D341Med (cell line): ENCODE results near the gene SNCA.

Experiments used
- DNase-seq: peaks from one replicate; pipeline ENCODE4 v3.0.0; 2012; ENCODE audit warnings: low spot score

Gene SNCA

DNA sequence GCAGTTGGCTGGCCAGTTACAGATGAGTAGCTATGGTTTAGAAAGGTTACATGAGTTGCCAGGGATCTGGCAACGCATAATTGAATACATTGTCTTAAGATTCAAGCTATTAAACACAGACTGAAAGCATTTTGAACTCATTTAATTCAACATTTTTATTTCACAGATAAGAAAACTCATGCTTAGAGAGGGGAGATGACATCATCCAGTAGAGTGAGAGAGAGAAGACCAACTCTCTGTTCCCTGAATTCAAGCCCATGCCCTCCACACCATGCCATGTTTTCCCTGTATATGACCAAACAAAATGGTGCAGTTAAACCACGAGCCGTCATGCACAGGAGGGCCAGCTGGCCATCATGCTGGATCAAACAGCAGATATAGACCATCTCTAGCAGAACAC is 22.6 kb downstream of the SNCA start:
- no peak for DNase-seq

DNA sequence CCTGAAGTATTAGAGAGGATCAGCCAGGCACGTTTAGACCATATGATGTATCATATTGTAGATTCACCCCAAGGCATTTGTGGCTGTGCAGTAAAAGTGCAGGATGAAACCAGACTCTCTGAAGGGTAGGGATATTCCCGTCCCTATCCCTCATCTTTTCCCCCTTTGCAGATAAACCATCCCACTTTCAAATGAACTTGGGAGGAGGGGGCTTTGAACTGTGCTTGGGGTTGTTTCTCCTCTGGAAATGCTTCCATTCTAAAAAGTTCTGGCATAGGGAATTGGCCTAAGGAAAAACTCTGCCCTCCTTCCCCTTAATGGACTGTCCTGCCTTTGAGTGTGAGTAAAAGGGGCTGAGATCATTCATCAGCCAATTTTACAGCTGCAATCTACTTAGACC is 23.8 kb downstream of the SNCA start:
- DNase-seq, result no peak

DNA sequence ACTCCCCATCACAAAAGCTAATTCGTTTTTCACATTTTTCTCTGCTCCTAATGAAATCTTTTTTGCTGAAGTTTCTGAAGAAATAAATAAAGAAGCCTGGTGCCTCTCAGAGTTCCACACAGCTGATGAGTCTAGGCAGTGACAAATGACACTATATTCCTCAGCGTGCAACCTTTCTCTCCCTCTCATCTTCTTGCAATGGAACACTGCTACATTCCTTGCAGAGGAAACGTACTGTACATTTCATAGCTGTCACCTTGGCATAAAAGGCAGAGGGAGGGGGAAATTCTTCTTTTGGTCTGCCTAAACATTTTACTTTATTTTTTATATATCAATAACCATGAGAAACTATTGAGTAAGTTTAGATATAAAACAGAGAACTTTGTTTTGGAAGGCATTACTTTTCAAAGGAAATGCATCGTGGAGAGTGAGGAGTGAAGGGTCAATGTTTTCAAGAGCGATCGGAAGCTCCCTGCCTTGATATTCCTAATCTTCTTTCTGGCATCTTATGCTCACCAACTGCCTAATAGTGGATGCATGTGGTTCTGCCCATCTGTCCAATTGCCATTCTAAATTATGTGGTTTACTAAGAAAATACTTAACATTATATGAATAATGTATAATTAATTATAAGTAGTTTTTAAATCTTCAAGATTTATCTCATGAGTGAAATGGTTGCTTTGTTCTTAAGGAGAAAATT is 29.4 kb downstream of the SNCA start:
- no peak for DNase-seq

DNA sequence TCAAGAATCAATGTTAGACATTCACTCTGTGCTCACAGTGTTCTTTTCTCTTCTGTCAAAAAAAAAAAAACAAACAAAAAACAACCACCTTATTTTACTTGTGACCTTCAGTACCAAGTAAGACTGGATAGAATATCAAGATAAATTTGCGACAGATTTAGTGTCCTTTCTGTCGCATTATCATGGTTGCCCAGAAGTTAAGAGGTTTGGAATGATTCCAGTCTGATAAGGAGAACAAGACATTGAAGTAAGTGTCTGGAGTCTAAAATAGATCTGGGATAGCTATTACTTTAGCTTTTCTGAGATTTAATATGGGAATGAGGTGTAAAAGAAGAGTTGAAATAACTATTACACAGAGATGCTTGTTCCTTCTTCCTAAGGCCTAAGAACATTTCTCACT is 31.7 kb downstream of the SNCA start:
- DNase-seq, result no peak

DNA sequence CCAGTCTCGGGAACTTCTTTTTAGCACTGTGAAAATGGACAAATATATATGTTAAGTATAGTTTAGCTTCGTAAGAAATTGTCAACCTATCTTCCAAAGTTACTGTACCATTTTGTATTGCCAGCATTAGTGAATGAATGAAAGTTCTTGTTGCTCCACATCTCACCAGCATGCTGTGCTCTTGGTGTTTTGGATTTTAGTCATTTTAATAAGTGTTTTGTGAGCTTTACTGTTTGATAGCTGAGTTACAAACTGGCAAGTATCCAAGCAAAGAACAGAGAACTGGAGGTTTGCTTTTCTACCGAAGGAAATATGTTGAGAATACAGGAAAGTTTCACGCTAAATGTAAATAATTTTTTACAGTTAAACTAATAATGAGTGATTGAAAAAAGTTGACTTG is 33.0 kb downstream of the SNCA start:
- DNase-seq, result no peak

DNA sequence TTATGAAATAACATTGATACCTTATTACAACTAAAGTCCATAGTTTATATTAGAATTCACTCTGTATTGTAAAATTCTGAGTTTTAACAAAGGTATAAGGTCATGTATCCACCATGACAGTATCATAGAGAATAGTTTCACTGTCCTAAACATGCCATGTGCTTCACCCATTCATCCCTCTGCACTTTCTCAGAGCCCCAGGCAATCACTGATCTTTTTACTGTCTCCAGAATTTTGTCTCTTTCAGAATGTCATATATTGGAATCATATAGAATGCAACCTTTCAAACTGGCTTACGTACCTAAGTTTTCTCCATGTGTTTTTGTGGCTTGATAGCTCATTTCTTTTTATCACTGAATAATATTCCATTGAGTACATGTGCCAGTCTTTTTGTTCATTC is 33.9 kb downstream of the SNCA start:
- DNase-seq, result no peak

DNA sequence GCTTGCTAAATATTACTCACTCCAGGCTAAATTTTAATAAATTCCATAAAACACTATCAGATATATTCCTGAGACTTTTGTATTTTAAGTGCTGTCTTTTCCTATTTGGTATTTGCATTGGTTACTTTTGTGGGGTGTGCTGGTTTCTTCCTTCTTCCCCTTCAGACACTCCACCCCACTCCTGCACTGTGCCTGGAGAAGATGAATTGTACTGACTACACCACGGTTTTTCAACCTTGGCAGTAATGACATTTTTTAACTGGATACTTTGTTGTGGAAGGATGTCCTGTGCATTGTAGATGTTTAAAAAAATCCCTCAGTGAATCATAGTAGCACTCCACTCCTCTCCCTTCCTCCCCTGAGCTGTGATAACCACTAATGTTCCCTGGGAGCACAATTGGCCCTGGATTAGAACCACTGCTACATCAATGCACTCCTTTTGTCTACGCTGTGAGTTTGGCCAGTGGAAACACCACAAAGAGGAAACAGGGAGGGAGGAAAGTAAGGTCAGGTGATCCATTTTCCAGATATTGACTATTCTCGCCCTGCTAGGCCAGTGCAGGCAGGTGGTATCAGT is 36.3 kb downstream of the SNCA start:
- no peak for DNase-seq

DNA sequence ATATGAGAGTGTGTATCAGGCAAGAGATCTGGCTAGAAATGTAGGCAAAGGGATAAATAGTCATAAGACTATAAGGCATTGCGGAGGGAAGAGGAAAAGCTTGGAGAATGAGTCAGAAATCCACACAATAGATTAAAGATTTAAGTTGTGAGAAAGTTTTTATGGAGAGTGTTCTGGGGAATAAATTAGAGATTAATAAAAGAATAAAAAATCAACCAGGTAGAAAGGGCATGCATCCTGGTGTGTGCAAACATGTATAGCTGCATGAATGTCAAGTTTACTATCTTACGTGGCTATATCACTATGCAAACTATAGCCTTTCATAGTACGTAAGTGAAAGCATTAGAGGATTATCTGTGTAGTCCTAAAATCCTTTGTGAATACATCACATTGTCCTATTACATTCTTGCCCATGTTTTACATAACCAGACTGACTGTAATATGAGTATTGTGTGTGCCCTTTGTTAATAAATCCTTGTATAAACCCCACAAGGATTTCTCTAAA is 36.9 kb downstream of the SNCA start:
- no peak for DNase-seq

DNA sequence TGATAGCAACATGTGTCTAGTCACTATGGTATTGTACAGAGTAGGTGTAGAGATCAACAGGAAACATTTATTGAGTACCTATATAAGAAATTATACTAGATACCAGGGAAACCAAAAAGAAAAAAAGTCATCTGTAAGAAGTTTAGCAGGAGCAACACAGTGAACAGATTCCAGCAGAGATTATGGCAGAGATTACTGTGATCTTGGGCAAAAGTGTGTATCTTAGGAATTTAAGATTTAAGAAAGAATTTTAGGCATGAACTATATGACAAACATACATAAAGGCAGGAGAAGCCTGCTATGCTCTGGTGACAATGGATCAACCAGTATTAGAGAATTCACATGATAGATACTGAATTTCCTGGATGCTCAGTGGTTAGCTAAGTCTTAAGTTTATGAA is 37.9 kb downstream of the SNCA start:
- DNase-seq, result no peak

DNA sequence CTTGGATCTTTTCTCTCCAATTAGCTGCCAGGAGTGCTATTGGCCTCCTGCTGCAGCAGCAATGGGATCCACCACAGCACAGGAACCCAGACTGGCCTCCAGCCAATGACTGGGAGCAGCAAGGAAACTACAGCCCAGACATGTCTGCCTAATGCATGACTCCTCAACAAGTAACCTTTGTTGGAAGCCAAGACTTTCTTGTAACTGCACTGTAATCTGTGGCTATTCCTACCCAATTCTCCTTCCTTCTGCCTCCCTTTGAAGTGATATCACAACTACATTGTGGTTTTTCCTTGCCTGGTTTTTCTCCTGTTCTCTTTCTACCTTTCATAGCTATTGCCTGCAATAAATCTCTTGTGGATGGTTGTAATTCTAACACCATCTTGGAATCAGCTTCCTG is 39.8 kb downstream of the SNCA start:
- DNase-seq, result no peak

DNA sequence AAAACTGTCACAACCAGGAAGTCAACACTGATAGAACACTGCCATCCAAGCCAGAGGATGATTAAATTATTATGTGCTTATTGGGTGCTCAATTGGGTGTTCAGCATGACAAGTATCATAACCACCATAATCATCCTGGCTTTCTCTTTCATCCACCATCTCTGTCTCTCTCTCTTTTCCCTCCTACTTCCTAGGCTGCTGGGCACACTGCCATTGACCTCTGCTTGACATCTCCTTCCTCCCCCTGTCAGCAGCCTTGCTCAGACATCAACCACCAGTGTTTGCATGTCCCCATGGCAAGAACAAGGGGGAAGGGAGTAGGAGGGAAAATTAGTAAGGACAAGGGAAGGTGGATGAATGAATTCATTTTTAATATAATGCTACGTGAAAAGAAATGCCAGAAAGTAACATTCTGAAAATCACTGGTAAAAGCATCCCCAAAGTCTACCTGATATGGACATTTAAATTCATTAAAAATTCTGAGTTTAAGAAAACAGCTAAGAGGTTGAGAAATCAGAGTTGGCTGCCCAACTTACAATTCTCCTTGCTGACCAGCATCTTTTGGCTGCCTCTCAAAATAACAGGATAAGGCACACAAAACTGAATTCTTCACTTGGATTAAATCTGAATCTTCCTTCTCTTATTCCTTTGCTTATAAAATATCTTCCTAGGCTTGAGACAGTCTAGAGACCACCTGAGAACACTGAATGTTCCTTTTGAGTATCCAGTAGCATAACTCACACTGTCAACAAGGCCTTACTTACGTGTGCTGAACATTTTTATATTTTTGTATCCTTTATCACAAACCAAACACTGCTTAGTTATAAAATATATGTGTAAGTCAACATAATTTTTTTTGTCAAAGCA is 48.5 kb downstream of the SNCA start:
- DNase-seq, result no peak

DNA sequence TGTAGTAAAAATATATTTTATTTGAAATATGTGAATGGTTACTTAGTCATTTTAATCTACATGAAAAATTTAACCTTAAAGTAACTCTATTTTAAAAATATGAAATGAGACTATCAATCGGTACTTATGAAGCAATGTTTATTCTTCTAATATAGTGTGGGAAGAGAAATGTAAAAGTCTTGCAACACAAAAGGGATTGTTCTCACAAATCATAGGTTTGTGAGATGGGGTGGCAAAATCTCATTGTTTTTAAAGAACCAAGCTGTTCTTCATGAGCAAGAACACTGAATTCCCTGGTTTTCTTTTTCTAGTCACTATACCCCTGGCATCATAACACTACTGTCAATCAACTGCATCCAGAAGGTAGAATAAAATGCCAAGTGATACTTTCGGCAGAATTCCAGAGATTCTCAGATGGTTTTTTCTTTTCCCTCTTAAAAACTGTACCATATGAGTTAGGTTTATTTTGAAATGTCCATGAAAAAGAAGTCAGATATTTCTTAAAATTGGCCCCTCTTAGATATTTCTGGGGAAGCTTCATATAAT is 52.2 kb downstream of the SNCA start:
- no peak for DNase-seq

DNA sequence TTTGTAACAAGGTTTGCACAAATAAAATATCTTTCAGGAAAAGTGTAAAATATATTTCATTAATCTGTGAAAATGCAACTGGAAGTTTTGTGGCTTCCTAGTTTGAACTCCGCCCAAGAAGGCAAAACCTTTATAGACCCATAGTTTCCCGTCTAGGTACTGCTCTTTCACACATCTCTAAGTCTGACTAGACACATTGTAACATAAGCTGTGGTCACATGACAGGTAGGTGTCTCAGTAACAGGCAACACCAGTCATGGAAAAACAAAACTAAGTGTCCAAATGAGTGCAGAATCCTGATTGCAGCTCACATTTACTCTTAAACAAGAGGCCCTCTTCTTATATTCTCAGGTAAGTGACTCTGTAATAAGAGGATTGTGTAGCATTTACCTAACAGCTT is 55.6 kb downstream of the SNCA start:
- DNase-seq, result no peak

DNA sequence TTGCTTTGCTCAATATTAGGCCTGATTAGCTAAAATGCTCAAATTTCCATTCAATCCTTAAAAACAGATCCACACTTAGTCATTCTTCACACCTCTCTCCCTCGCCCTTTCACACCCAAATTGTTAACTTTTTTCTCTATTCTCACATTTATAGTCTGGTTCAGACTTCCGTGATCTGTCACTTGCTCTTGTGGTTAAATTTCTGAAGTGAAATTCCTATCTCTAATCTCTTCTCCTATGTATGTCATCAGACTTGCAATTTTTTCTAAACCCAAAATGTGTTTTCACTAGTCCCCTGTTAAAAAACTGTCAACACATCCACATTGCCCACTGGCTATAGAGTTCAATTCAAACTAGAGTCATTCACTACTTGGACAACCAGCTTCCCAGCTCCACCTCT is 63.2 kb downstream of the SNCA start:
- no peak for DNase-seq

DNA sequence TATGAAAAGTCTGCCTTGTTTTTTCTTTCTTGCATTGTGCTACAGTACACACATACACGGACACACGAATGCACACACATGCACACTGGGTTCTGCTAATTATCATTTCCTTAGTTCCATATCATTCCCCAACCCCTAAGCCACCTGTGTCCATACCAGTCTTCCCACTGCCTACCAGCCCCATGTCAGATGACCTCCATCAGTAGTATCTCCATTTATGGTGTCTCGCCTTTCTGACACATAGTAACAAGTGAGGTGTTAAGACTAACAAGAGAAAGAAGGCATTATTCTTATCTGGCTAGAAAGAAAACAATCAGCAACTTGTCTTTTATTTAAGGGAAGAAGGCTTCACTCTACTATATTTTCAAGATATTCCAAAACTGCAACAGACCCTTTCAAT is 67.1 kb downstream of the SNCA start:
- no peak for DNase-seq

DNA sequence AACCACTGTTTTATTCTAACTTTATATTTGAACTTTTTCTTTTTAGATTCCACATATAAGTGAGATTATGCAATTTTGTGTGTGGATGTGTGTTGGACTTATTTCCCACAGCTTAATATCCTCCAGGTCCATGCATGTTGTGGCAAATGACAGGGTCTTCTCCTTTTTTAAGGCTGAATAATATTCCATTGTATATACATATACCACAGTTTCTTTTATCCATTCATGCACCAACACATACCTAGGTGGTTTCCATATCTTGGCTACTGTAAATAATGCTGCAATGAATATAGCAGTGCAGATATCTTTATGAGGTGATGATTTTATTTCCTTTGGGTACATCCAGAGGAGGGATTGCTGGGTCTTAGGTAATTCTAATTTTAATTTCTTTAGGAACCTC is 69.0 kb downstream of the SNCA start:
- DNase-seq, result no peak

DNA sequence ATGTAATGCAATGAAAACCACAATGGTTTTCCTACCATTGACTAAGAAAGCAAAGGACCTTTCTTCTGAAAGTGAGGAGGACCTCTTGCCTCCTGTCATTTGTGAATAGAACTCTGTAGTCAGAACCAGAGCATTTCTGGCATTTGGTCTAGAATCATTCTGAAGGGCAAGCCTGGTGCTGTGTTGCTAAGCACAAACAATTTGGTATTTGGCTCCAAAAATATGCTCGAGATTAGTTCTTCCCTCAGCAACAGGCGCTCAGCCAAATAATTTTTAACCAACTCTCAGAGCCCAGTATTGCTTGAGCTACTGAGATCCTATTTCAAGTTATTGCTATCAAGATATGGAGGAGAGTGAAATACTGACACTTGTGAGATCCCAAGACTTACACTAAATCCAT is 71.0 kb downstream of the SNCA start:
- no peak for DNase-seq

DNA sequence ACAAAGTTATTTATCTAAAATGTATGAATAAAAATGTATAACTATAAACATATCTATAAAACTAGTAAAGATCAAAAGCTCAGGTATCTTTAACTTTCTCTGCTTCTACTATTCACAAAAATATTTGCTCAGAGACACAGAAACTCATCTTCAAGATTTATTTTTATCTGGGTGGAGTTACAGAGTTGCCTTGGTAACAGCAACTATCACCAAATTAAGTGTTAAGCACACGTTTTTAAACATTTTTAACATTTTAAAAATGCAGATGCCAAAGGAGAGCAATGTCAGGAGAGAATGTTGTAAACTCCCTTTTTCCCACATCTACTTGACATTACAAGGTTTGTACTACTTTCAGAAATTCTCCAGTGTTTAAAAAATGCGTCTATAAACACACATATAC is 71.4 kb downstream of the SNCA start:
- DNase-seq, result no peak

DNA sequence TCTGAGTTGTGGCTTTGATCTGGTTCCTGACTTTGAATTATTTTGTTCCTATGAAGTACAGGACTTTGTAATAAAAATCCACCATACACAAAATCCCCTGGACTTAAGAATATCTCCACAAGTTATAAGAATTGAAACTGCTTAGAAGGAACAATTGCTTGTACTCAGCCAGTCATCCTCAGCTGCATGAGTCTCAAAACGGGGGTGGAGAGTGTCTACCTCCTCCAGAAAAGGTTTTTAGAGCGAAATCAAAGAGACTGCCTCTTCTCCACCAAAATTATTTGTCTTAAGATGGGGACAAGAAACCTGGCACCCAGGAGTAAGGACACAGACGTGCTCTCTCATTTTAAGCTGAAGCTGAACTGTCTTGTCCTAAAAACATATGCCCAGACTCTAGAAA is 74.7 kb downstream of the SNCA start:
- DNase-seq, result no peak

DNA sequence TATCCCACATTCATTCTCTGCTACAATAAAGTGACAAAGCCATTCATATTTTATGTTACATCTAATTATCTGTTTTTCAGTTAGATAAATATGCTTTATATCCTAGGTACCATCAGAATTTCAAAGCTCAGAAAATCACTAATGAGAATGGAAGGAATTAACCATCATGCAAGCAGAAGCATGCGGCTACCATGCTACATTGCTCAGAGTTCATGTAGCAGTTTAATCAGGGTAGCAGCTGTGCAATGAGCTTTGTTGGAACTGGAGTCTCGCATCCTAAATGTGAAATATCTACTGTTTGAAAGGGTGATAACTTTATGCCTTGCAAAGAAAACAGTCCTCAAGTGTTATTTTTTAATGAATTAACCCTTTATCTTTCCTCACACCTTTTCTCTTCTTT is 77.5 kb downstream of the SNCA start:
- no peak for DNase-seq

DNA sequence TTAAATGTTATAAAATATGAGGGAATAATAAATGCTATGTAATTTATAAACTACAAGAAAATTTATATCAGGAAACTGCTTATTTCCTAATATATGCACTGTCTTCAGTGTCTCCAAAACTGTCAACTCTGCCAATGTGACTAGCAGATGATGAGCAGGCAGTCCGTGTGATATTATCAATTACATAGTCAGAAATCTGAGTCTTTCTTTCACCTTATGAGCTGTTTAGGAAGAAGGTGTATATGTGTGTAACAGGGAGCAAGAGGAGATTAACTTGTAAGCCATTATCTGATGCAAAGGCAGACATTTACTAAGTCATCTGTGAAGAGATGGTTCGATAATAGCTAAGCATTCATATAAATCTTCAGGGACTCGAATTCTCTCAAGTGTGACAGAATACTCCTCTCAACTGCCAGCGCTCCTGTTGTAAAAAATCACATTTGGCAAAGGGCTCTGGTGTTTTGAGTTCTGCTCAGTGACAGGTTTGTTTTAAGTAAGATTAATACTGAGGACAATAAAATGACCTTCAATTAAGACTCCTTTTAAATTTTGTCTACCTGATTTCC is 79.7 kb downstream of the SNCA start:
- DNase-seq, result no peak

DNA sequence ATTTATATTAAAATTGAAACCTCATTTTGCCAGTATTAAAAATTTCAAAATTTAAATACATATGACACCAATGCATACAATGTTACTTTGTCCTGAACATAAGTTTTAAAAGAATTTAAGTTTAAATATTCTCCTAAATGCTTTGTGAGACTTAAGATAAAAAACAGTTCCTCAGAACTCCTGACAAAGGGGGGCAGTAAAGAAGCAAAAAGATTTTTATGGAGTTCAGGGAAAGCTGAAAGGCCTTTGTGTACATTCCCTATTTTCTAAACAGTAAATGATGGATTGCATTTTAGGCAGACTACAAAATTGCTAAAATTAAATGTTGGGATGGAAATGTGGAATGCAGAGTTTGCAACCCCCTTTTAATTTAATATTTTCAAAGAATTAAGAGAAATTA is 81.7 kb downstream of the SNCA start:
- no peak for DNase-seq

DNA sequence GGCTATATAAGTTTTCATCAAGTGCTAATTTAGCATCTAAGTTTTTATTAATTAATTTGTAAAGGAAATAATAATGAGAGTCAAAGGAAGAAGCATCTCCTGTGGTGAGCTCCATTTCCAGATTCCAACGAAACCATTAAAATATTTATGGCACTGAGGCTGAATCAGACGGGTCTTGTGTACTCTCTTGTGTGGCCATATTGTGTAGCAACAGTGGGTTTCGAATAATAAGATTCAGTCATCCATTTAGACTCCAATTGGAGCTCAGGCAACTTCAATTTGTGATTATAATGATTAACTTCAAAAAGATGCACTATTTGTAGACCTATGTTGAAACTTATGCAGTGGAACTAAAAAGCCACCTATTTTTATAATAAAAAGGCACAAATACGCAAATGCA is 82.4 kb downstream of the SNCA start:
- DNase-seq, result no peak
